ENCODE measurements around the gene DNAJC5. TPM values are rescaled to one million over a fixed set of nuclear protein-coding genes. Genes with fewer than 3 reads are reported as not detected.
"Not testable (repeated sequence)": the region's sequence is repeated elsewhere in the genome, so short reads cannot be mapped to it uniquely, and the experiment has no call there.

DNAJC5 gene
- total RNA-seq, 1 experiment from 2014 or later: 79.9 TPM

- H3K27ac Mint-ChIP-seq (ENCODE audit: unreplicated experiment): no peak overlapping the region
- CTCF ChIA-PET: interaction anchor here (1.3 kb wide), 1 partner anchor 14 kb away, joined by 3 read pairs; no protein-coding TSS in a partner anchor
- no peaks in the 10 kb centered on the region for H3K27me3 Mint-ChIP-seq (ENCODE audit: unreplicated experiment)
- no peak overlapping the region for H3K4me3 Mint-ChIP-seq (ENCODE audit: low read depth, unreplicated experiment)
- TF ChIP-seq CTCF (IDR thresholded peaks at IDR 0.05; ENCODE audit: unreplicated experiment): no peak
- H3K4me1 Mint-ChIP-seq (ENCODE audit: low read depth, unreplicated experiment): peaks cover 6% of the 10 kb centered on the region
- H3K9me3 Mint-ChIP-seq (ENCODE audit: low read depth, unreplicated experiment): no peaks in the 10 kb centered on the region
- intact Hi-C loops (cut with micrococcal nuclease; ENCODE audit: unreplicated experiment): no loop called here
- H3K36me3 Mint-ChIP-seq (ENCODE audit: insufficient read depth, unreplicated experiment): peaks cover 86% of the 10 kb centered on the region
- DNase-seq: no peak
- no TSS peak for BruUV-seq (replicated peaks)
These were observed 17.0 kb upstream of the DNAJC5 start for GRCh38 chr20:63877755-63878470.

- Mint-ChIP-seq H3K36me3 (ENCODE audit: insufficient read depth, unreplicated experiment) (peaks cover 86% of the 10 kb centered on the region), H3K27me3 (ENCODE audit: unreplicated experiment) (no peaks in the 10 kb centered on the region), H3K4me3 (ENCODE audit: low read depth, unreplicated experiment) (no peak overlapping the region), H3K4me1 (ENCODE audit: low read depth, unreplicated experiment) (no peaks in the 10 kb centered on the region), H3K27ac (ENCODE audit: unreplicated experiment) (no peak overlapping the region), H3K9me3 (ENCODE audit: low read depth, unreplicated experiment) (no peaks in the 10 kb centered on the region)
- intact Hi-C loops (cut with micrococcal nuclease; ENCODE audit: unreplicated experiment): no loop called here
- no peak for TF ChIP-seq CTCF (IDR thresholded peaks at IDR 0.05; ENCODE audit: unreplicated experiment)
- no TSS peak for BruUV-seq (replicated peaks)
- DNase-seq: no peak
- CTCF ChIA-PET: interaction anchor here (1.3 kb wide), 1 partner anchor 15 kb away, joined by 3 read pairs; no protein-coding TSS in a partner anchor
These were observed 15.8 kb upstream of the DNAJC5 start for GRCh38 chr20:63878899-63879663.

- BruUV-seq (replicated peaks); H3K27ac Mint-ChIP-seq (ENCODE audit: unreplicated experiment); H3K4me1 Mint-ChIP-seq (ENCODE audit: low read depth, unreplicated experiment); DNase-seq; H3K4me3 Mint-ChIP-seq (ENCODE audit: low read depth, unreplicated experiment); CTCF ChIA-PET; H3K9me3 Mint-ChIP-seq (ENCODE audit: low read depth, unreplicated experiment); H3K27me3 Mint-ChIP-seq (ENCODE audit: unreplicated experiment); intact Hi-C loops (cut with micrococcal nuclease; ENCODE audit: unreplicated experiment): not testable (repeated sequence)
- peaks cover 85% of the 10 kb centered on the region for H3K36me3 Mint-ChIP-seq (ENCODE audit: insufficient read depth, unreplicated experiment)
These were observed 14.0 kb upstream of the DNAJC5 start for GRCh38 chr20:63880901-63881300.

GRCh38 chr20:63881451-63882226 lies 13.3 kb upstream of the DNAJC5 start:
- Mint-ChIP-seq H3K27me3 (ENCODE audit: unreplicated experiment) (no peaks in the 10 kb centered on the region), H3K9me3 (ENCODE audit: low read depth, unreplicated experiment) (no peaks in the 10 kb centered on the region), H3K27ac (ENCODE audit: unreplicated experiment) (no peak overlapping the region), H3K4me1 (ENCODE audit: low read depth, unreplicated experiment) (no peaks in the 10 kb centered on the region), H3K4me3 (ENCODE audit: low read depth, unreplicated experiment) (no peak overlapping the region), H3K36me3 (ENCODE audit: insufficient read depth, unreplicated experiment) (peaks cover 85% of the 10 kb centered on the region)
- CTCF ChIA-PET: no interaction called here
- no TSS peak for BruUV-seq (replicated peaks)
- intact Hi-C loops (cut with micrococcal nuclease; ENCODE audit: unreplicated experiment): no loop called here
- no peak for TF ChIP-seq CTCF (IDR thresholded peaks at IDR 0.05; ENCODE audit: unreplicated experiment)
- DNase-seq: no peak
